ENCODE results near the gene TRMT112. TPM values are rescaled to one million over a fixed set of nuclear protein-coding genes. Genes with fewer than 3 reads are reported as not detected.

TRMT112 gene
- total RNA-seq, 1 experiment from 2014 or later = 341 TPM

- Histone ChIP-seq H3K36me3 (ENCODE audit: control insufficient read depth, insufficient read depth, low read length) (no peaks in the 10 kb centered on the region), H3K9me3 (ENCODE audit: control insufficient read depth, insufficient read depth, low read depth, low read length) (no peaks in the 10 kb centered on the region), H3K27me3 (ENCODE audit: control insufficient read depth, insufficient read depth, low read length) (no peaks in the 10 kb centered on the region; the same call in none of the 2 replicates), H3K27ac (ENCODE audit: low read length) (no peak within 1 kb of the TSS), H3K4me3 (ENCODE audit: low read depth in 2 of 2, low read length in 2 of 2) (peak within 1 kb of the TSS; percentile 35 to 37), H3K4me1 (ENCODE audit: control insufficient read depth, insufficient read depth, low read length) (peaks cover 17% of the 10 kb centered on the region)
- DNase-seq (ENCODE audit: low read depth, low spot score) (no peak), ATAC-seq (peak; percentile 54)
- ChIA-PET CTCF (interaction anchor here (1.4 kb wide), 1 partner anchor 10 kb away, joined by 12 read pairs; the partner anchor contains the start of gene CATSPERZ), POLR2A (no interaction called here)
- no peak for TF ChIP-seq TCF7L2 (IDR thresholded peaks at IDR 0.05; ENCODE audit: low read depth, low read length)
- no peak for TF ChIP-seq REST (IDR thresholded peaks at IDR 0.05; ENCODE audit: insufficient read depth in 1 of 2, low read depth in 2 of 2, low read length in 1 of 2)
- TF ChIP-seq POLR2AphosphoS5 (IDR thresholded peaks at IDR 0.05; ENCODE audit: low read depth, low read length) = no peak
- no peak for TF ChIP-seq CTCF (IDR thresholded peaks at IDR 0.05)
- TF ChIP-seq SIN3A (IDR thresholded peaks at IDR 0.05; ENCODE audit: borderline replicate concordance, insufficient read depth, low read depth, low read length) = no peak
- in situ Hi-C loops (cut with HindIII; ENCODE audit: low pct_unique_long_range_greater_than_20kb, low sequenced_read_pairs) = no loop called here
- intact Hi-C loops (cut with micrococcal nuclease; ENCODE audit: unreplicated experiment) = no loop called here
- BruUV-seq (replicated peaks) = no TSS peak
Measured at GRCh38 chr11:64291262-64291751, 26.1 kb downstream of the TRMT112 start, which contains the start of gene KCNK4. KCNK4 (plus strand) TSS chr11:64291302; CDS start chr11:64293019, 1,717 bp downstream.

- Histone ChIP-seq H3K36me3 (ENCODE audit: control insufficient read depth, insufficient read depth, low read length) (no peaks in the 10 kb centered on the region), H3K9me3 (ENCODE audit: control insufficient read depth, insufficient read depth, low read depth, low read length) (no peaks in the 10 kb centered on the region), H3K4me3 (ENCODE audit: low read depth in 2 of 2, low read length in 2 of 2) (peak overlapping the region in 1 of 2 experiments; percentile 35; a peak in 3 of 4 replicates), H3K27me3 (ENCODE audit: control insufficient read depth, insufficient read depth, low read length) (no peaks in the 10 kb centered on the region; the same call in none of the 2 replicates), H3K27ac (ENCODE audit: low read length) (no peak overlapping the region), H3K4me1 (ENCODE audit: control insufficient read depth, insufficient read depth, low read length) (peaks cover 20% of the 10 kb centered on the region)
- no TSS peak for BruUV-seq (replicated peaks)
- ChIA-PET CTCF (interaction anchor here (1.4 to 1.7 kb wide), 2 partner anchors 10 to 14 kb away, joined by 8 to 12 read pairs; partner anchors contain the start of gene CATSPERZ), POLR2A (interaction anchor here (0.6 kb wide), 1 partner anchor 38 kb away, joined by 4 read pairs; no protein-coding TSS in a partner anchor)
- TF ChIP-seq REST (IDR thresholded peaks at IDR 0.05; ENCODE audit: insufficient read depth in 1 of 2, low read depth in 2 of 2, low read length in 1 of 2) (no peak), CTCF (IDR thresholded peaks at IDR 0.05) (no peak), POLR2AphosphoS5 (IDR thresholded peaks at IDR 0.05; ENCODE audit: low read depth, low read length) (0 out of 2 replicates have a peak, but pooled peaks have one; percentile 29), TCF7L2 (IDR thresholded peaks at IDR 0.05; ENCODE audit: low read depth, low read length) (no peak), SIN3A (IDR thresholded peaks at IDR 0.05; ENCODE audit: borderline replicate concordance, insufficient read depth, low read depth, low read length) (no peak)
- intact Hi-C loops (cut with micrococcal nuclease; ENCODE audit: unreplicated experiment) = no loop called here
- DNase-seq (ENCODE audit: low read depth, low spot score) (no peak), ATAC-seq (peak; percentile 30)
- in situ Hi-C loops (cut with HindIII; ENCODE audit: low pct_unique_long_range_greater_than_20kb, low sequenced_read_pairs) = no loop called here
Measured at GRCh38 chr11:64290352-64291261, 26.8 kb downstream of the TRMT112 start.
